Heart left ventricle (tissue), 16 donors: ENCODE results near the gene KCNRG. TPM values are rescaled to one million over a fixed set of nuclear protein-coding genes. Genes with fewer than 3 reads are reported as not detected.

Source experiments
- ATAC-seq, 4 donors: fragments of 200-7000 bp; cut with Tn5 transposase; one replicate each; pipeline ENCODE4 v1.9.1; 2020 to 2022; ENCODE audit warnings: moderate library complexity in 4 of 4, mild to moderate bottlenecking in 3 of 4, moderate number of reproducible peaks in 1 of 4
- DNase-seq, 5 donors: peaks; one replicate each; pipeline ENCODE4 v3.0.0-alpha.2; 2020
- H3K27ac ChIP-seq, 12 donors: fragments of 200-600 bp; sonication (generic) in 4 of 12; one replicate each; pipeline versions ENCODE4 v1.5.0 to v1.8.0; 2016 to 2022; ENCODE audit warnings: mild to moderate bottlenecking in 2 of 12
- H3K27me3 ChIP-seq, 9 donors: fragments of 200-600 bp; sonication (generic) in 2 of 9; one replicate each; pipeline versions ENCODE4 v1.5.1 to v1.8.0; 2016 to 2022; ENCODE audit warnings: mild to moderate bottlenecking in 3 of 9
- H3K36me3 ChIP-seq, 9 donors: fragments of 200-600 bp; sonication (generic) in 2 of 9; one replicate each; pipeline versions ENCODE4 v1.5.0 to v1.8.0; 2018 to 2022; ENCODE audit warnings: mild to moderate bottlenecking in 2 of 9
- H3K4me1 ChIP-seq, 12 donors: fragments of 200-600 bp; sonication (generic) in 4 of 12; one replicate each; pipeline versions ENCODE4 v1.5.0 to v1.8.0; 2016 to 2022; ENCODE audit warnings: mild to moderate bottlenecking in 3 of 12
- H3K4me3 ChIP-seq, 12 donors: fragments of 200-600 bp; sonication (generic) in 4 of 12; one replicate each; pipeline versions ENCODE4 v1.5.0 to v1.8.0; 2017 to 2022; ENCODE audit warnings: mild to moderate bottlenecking in 9 of 12, moderate library complexity in 4 of 12
- H3K9me3 ChIP-seq, 12 donors: fragments of 200-600 bp; sonication (generic) in 4 of 12; one replicate each; pipeline versions ENCODE4 v1.5.0 to v1.8.0; 2016 to 2022; ENCODE audit warnings: mild to moderate bottlenecking in 1 of 12
- CTCF ChIP-seq, 12 donors: fragments of 200-600 bp; sonication (generic) in 4 of 12; IDR thresholded peaks; one replicate each; pipeline versions ENCODE4 v1.5.0 to v1.8.0; 2018 to 2022; ENCODE audit warnings: antibody characterized with exemption in 12 of 12, mild to moderate bottlenecking in 5 of 12
- POLR2A ChIP-seq, 2 donors: fragments of 450-650 bp; IDR thresholded peaks; one replicate each; pipeline ENCODE4 v1.6.1; 2017; ENCODE audit warnings: antibody characterized with exemption in 2 of 2, mild to moderate bottlenecking in 2 of 2, moderate library complexity in 2 of 2
- WGBS, 4 donors: extraction: QIAGEN DNeasy Blood & Tissue Kit in 2 of 4; methylation state at CpG; one replicate each; pipeline versions ENCODE4 v1.1.5 to v1.1.7; 2013 to 2018; 5-methylcytosine and 5-hydroxymethylcytosine counted together
- intact Hi-C, 10 donors: fragments of 100-400 bp; cut with DNase I; formaldehyde crosslinking; loops; one replicate each; pipeline versions ENCODE4 v1.11.1 to v1.14.2; 2022
- polyA plus RNA-seq, 2 donors: library from polyadenylated mRNA; stranded (reverse); fragments of 200-250 nt; gene quantifications; one replicate each; pipeline ENCODE4 v1.2.3, GENCODE V29; 2013
- total RNA-seq, 9 donors: library from RNA; depleted of rRNA in 2 of 9; stranded (reverse); fragments of >200 nt in 2 of 9; fragmentation: NEBNext Ultra II Directional in 3 of 9; extraction: Animal tissue kit (Norgen Biotek cat#: 25700) in 3 of 9; gene quantifications; one replicate each; pipeline versions ENCODE4 v1.1.0 to v1.2.4, GENCODE V29; 2016 to 2023
- donor health status: ischemic (EF 13 %, LVEDD 7.1; RV severe dilation, severe dysfunction).
- donor health status: healthy with polysubstance abuse.
- donor health status: DM: no; HTN: yes; CAD: no.
- donor health status: DM: no; HTN: no; CAD: no.
- donor health status: ischemic (EF 25% LVEDD 6.9; RV normal size, moderate dysfunction).
- donor health status: ischemic (EF 25% LVEDD 5.7; RV mildly dilated, moderate dysfunction).
- donor health status: healthy.
- donor health status: DM: yes; HTN: yes; CAD: no.
- donor health status: ischemic (EF 35%, LVEDD 5.7; RV mildly dilated, moderate dysfunction).
- donor health status: nonischemic (EF 11% LVEDD 7.7; RV severe dilation, severe dysfunction).
- donor health status: DM: yes; HTN: yes; CAD: no.
- donor health status: PGD.
- donor health status: ischemic (EF 29% LVEDD 5.4; RV normal size, mild dysfunction).
- donor health status: nonischemic (EF 23%, LVEDD 6.1; RV moderate dilation, normal function).

Gene KCNRG
- total and polyA plus RNA-seq, 11 donors, result 0.15 to 3.2 (median 0.38) TPM; not detected in 3

- Histone ChIP-seq H3K9me3 (no peaks in the 10 kb centered on the region), H3K36me3 (peaks cover 0 to 7% (median 0%) of the 10 kb centered on the region in 9 donors), H3K4me3 (no peak overlapping the region), H3K4me1 (peaks cover 0 to 6% (median 0%) of the 10 kb centered on the region in 12 donors), H3K27ac (no peak overlapping the region), H3K27me3 (no peaks in the 10 kb centered on the region)
- TF ChIP-seq POLR2A (IDR thresholded peaks at IDR 0.05) (no peak), CTCF (IDR thresholded peaks at IDR 0.05) (no peak)
- ATAC-seq (no peak), DNase-seq (no peak)
- intact Hi-C loops, result no loop called here
Measured at GRCh38 chr13:50033725-50034124, 18.5 kb downstream of the KCNRG start.

GRCh38 chr13:50037788-50038187 lies 22.5 kb downstream of the KCNRG start:
- intact Hi-C loops, result no loop called here
- Histone ChIP-seq H3K36me3 (peaks cover 0 to 32% (median 10%) of the 10 kb centered on the region in 9 donors), H3K27me3 (no peaks in the 10 kb centered on the region), H3K9me3 (no peaks in the 10 kb centered on the region), H3K27ac (no peak overlapping the region), H3K4me1 (peaks cover 0 to 6% (median 0%) of the 10 kb centered on the region in 12 donors), H3K4me3 (no peak overlapping the region)
- ATAC-seq, result no peak
- DNase-seq, result no peak
- TF ChIP-seq CTCF (IDR thresholded peaks at IDR 0.05) (no peak), POLR2A (IDR thresholded peaks at IDR 0.05) (no peak)

- Histone ChIP-seq H3K4me3 (no peak overlapping the region), H3K36me3 (peaks cover 0 to 37% (median 14%) of the 10 kb centered on the region in 9 donors), H3K27ac (no peak overlapping the region), H3K4me1 (peaks cover 0 to 6% (median 0%) of the 10 kb centered on the region in 12 donors), H3K9me3 (no peaks in the 10 kb centered on the region), H3K27me3 (no peaks in the 10 kb centered on the region)
- WGBS, 4 donors, result 93 to 98% (median 96%) methylated on average over 6 of the region's 6 CpGs
- DNase-seq, result no peak
- no peak for ATAC-seq
- TF ChIP-seq POLR2A (IDR thresholded peaks at IDR 0.05) (no peak), CTCF (IDR thresholded peaks at IDR 0.05) (no peak)
- intact Hi-C loops, result no loop called here
Measured at GRCh38 chr13:50038266-50038665, 23.0 kb downstream of the KCNRG start.

- WGBS, 4 donors, result 92 to 98% (median 94%) methylated on average over 4 of the region's 4 CpGs
- no peak overlapping the region for H3K4me3 ChIP-seq
- ATAC-seq (no peak), DNase-seq (no peak)
- peaks cover 0 to 4% (median 0%) of the 10 kb centered on the region in 12 donors for H3K9me3 ChIP-seq
- peaks cover 0 to 18% (median 2%) of the 10 kb centered on the region in 9 donors for H3K36me3 ChIP-seq
- H3K27me3 ChIP-seq, result no peaks in the 10 kb centered on the region
- no peak for TF ChIP-seq POLR2A (IDR thresholded peaks at IDR 0.05)
- TF ChIP-seq CTCF (IDR thresholded peaks at IDR 0.05), result no peak
- peaks cover 0 to 19% (median 0%) of the 10 kb centered on the region in 12 donors for H3K4me1 ChIP-seq
- H3K27ac ChIP-seq, result no peak overlapping the region
- intact Hi-C loops, result no loop called here
Measured at GRCh38 chr13:50052478-50052877, 37.2 kb downstream of the KCNRG start.
